IMR-90 (cell line): Measurements from ENCODE around the gene LMO2. TPM values are rescaled to one million over a fixed set of nuclear protein-coding genes. Genes with fewer than 3 reads are reported as not detected.

ENCODE experiments used
- ATAC-seq: fragments of 200-7000 bp; cut with Tn5 transposase; 2 replicates; pipeline ENCODE4 v1.9.1; 2020; ENCODE audit warnings: low read depth, mild to moderate bottlenecking, moderate library complexity
- BruUV-seq: library from RNA; stranded (reverse); fragments of 400-500 nt; replicated peaks from 2 replicates; lab custom pipeline; 2021; lab: Mats Ljungman, UMichigan
- CTCF ChIA-PET: fragments of 300-600 bp; formaldehyde crosslinking; extraction: SDS; loops from one replicate; lab custom pipeline; 2021; ENCODE audit warnings: antibody characterized with exemption; lab: Yijun Ruan, JAX
- POLR2A ChIA-PET: fragments of 300-600 bp; sonication (Branson Sonifier 250); formaldehyde crosslinking; loops from one replicate; lab custom pipeline; 2022; ENCODE audit warnings: antibody characterized with exemption; ENCODE audit not compliant: unreplicated experiment; lab: Charles Lee
- DNase-seq: peaks from one replicate; pipeline ENCODE4 v3.0.0; 2013
- H2AFZ ChIP-seq: replicated peaks from 2 replicates; pipeline ENCODE3; 2013; ENCODE audit warnings: low read length, mild to moderate bottlenecking; ENCODE audit not compliant: poor library complexity
- H2AK5ac ChIP-seq: 2 replicates; pipeline ENCODE4 v1.6.1; 2013; ENCODE audit warnings: low read depth, low read length, inconsistent platforms
- H2AK9ac ChIP-seq: replicated peaks from 2 replicates; pipeline ENCODE3; 2013; ENCODE audit warnings: mild to moderate bottlenecking, low read depth, low read length, moderate library complexity; ENCODE audit not compliant: poor library complexity
- H2BK120ac ChIP-seq: 2 replicates; pipeline ENCODE4 v1.6.1; 2013; ENCODE audit warnings: low read depth, low read length, inconsistent platforms
- H2BK15ac ChIP-seq: 3 replicates; pipeline ENCODE4 v1.6.1; 2013; ENCODE audit warnings: low read depth, low read length, inconsistent platforms
- H2BK20ac ChIP-seq: 2 replicates; pipeline ENCODE4 v1.6.1; 2013; ENCODE audit warnings: low read depth, mild to moderate bottlenecking, inconsistent platforms, low read length, moderate library complexity
- H2BK5ac ChIP-seq: 2 replicates; pipeline ENCODE4 v1.6.1; 2013; ENCODE audit warnings: mild to moderate bottlenecking, low read depth, low read length, inconsistent platforms; ENCODE audit not compliant: poor library complexity, severe bottlenecking
- H3K14ac ChIP-seq: replicated peaks from 2 replicates; pipeline ENCODE4 v1.6.1; 2013; ENCODE audit warnings: low read depth, low read length, inconsistent platforms
- H3K18ac ChIP-seq: 2 replicates; pipeline ENCODE4 v1.6.1; 2013; ENCODE audit warnings: low read depth, low read length, control low read depth
- H3K23ac ChIP-seq: 2 replicates; pipeline ENCODE4 v1.6.1; 2013; ENCODE audit warnings: low read depth, low read length, inconsistent platforms
- H3K27ac ChIP-seq: 2 replicates; pipeline ENCODE4 v1.5.1; 2013; ENCODE audit warnings: mild to moderate bottlenecking, control low read depth, low read length; ENCODE audit not compliant: insufficient read depth
- H3K27me3 ChIP-seq: 2 replicates; pipeline ENCODE4 v1.6.1; 2013; ENCODE audit warnings: low read length; ENCODE audit not compliant: control insufficient read depth, insufficient read depth
- H3K36me3 ChIP-seq: 2 replicates; pipeline ENCODE4 v1.6.1; 2013; ENCODE audit warnings: low read length, mixed read lengths; ENCODE audit not compliant: control insufficient read depth, insufficient read depth
- H3K4ac ChIP-seq: 2 replicates; pipeline ENCODE4 v1.6.1; 2013; ENCODE audit warnings: low read depth, low read length, inconsistent platforms
- H3K4me1 ChIP-seq: 2 replicates; pipeline ENCODE4 v1.6.1; 2013; ENCODE audit warnings: low read length, mixed read lengths; ENCODE audit not compliant: control insufficient read depth, insufficient read depth
- H3K4me2 ChIP-seq: 2 replicates; pipeline ENCODE4 v1.6.1; 2013; ENCODE audit warnings: low read depth, mild to moderate bottlenecking, control low read depth, low read length, moderate library complexity
- H3K4me3 ChIP-seq: 2 replicates; pipeline ENCODE4 v1.5.1; 2013; ENCODE audit warnings: low read depth, mild to moderate bottlenecking, control low read depth, low read length, moderate library complexity; ENCODE audit not compliant: insufficient read depth
- H3K56ac ChIP-seq: 2 replicates; pipeline ENCODE4 v1.6.1; 2013; ENCODE audit warnings: low read length, inconsistent platforms; ENCODE audit not compliant: insufficient read depth; ENCODE audit errors: extremely low read depth
- H3K79me1 ChIP-seq, 2 experiments: 2 replicates each; pipeline ENCODE4 v1.6.1; 2013; ENCODE audit warnings: low read length in 2 of 2, inconsistent platforms in 1 of 2, low read depth in 1 of 2
- H3K9ac ChIP-seq: 2 replicates; pipeline ENCODE4 v1.6.1; 2013; ENCODE audit warnings: low read depth, low read length, control low read depth
- H3K9me1 ChIP-seq: 2 replicates; pipeline ENCODE4 v1.6.1; 2013; ENCODE audit warnings: low read length, inconsistent platforms; ENCODE audit not compliant: insufficient read depth
- H3K9me3 ChIP-seq: 2 replicates; pipeline ENCODE4 v1.6.1; 2013; ENCODE audit warnings: low read length; ENCODE audit not compliant: control insufficient read depth, insufficient read depth
- H4K20me1 ChIP-seq: 2 replicates; pipeline ENCODE4 v1.6.1; 2013; ENCODE audit warnings: low read length, inconsistent platforms; ENCODE audit not compliant: insufficient read depth
- H4K5ac ChIP-seq: 2 replicates; pipeline ENCODE4 v1.6.1; 2013; ENCODE audit warnings: mild to moderate bottlenecking, low read depth, low read length, control low read depth
- H4K8ac ChIP-seq, 2 experiments: 2 replicates each; pipeline ENCODE4 v1.6.1; 2013; ENCODE audit warnings: low read depth in 2 of 2, low read length in 2 of 2, control low read depth in 1 of 2, inconsistent platforms in 1 of 2
- H4K91ac ChIP-seq: 2 replicates; pipeline ENCODE4 v1.6.1; 2013; ENCODE audit warnings: low read depth, low read length, inconsistent platforms; ENCODE audit not compliant: insufficient read depth
- BHLHE40 ChIP-seq: fragments of 150-350 bp; IDR thresholded peaks from 2 replicates; pipeline ENCODE4 v1.6.1; 2016; ENCODE audit warnings: mild to moderate bottlenecking, low read depth, low read length
- CEBPB ChIP-seq: IDR thresholded peaks from 2 replicates; pipeline ENCODE4 v1.6.1; 2012; ENCODE audit warnings: low read depth, low read length, improper control_type of control experiment
- CHD1 ChIP-seq: IDR thresholded peaks from 2 replicates; pipeline ENCODE4 v1.6.1; 2012; ENCODE audit warnings: low read depth, low read length, improper control_type of control experiment
- FOS ChIP-seq: fragments of 150-350 bp; IDR thresholded peaks from 2 replicates; pipeline ENCODE4 v1.6.1; 2016; ENCODE audit warnings: low read depth, low read length
- MAFK ChIP-seq: IDR thresholded peaks from 2 replicates; pipeline ENCODE4 v1.6.1; 2012; ENCODE audit warnings: low read depth, low read length, improper control_type of control experiment
- MAZ ChIP-seq: IDR thresholded peaks from 2 replicates; pipeline ENCODE4 v1.6.1; 2012; ENCODE audit warnings: low read depth, mild to moderate bottlenecking, low read length, improper control_type of control experiment, moderate library complexity, borderline replicate concordance
- MXI1 ChIP-seq: IDR thresholded peaks from 2 replicates; pipeline ENCODE4 v1.6.1; 2012; ENCODE audit warnings: low read depth, mild to moderate bottlenecking, low read length, moderate library complexity, borderline replicate concordance
- NFE2L2 ChIP-seq: fragments of 150-350 bp; IDR thresholded peaks from 2 replicates; pipeline ENCODE4 v1.6.1; 2016; ENCODE audit warnings: low read depth, mild to moderate bottlenecking, low read length
- POLR2A ChIP-seq: IDR thresholded peaks from 2 replicates; pipeline ENCODE4 v1.6.1; 2012; ENCODE audit warnings: mild to moderate bottlenecking, low read depth, low read length
- RAD21 ChIP-seq: IDR thresholded peaks from 2 replicates; pipeline ENCODE4 v1.6.1; 2012; ENCODE audit warnings: low read length, improper control_type of control experiment
- RCOR1 ChIP-seq: IDR thresholded peaks from 2 replicates; pipeline ENCODE4 v1.6.1; 2012; ENCODE audit warnings: mild to moderate bottlenecking, low read length, improper control_type of control experiment; ENCODE audit not compliant: insufficient replicate concordance
- RFX5 ChIP-seq: IDR thresholded peaks from 2 replicates; pipeline ENCODE4 v1.8.0; 2012; ENCODE audit warnings: low read depth, mild to moderate bottlenecking, low read length, moderate library complexity
- SMC3 ChIP-seq: fragments of 150-350 bp; IDR thresholded peaks from 2 replicates; pipeline ENCODE4 v1.6.1; 2016; ENCODE audit warnings: low read depth, mild to moderate bottlenecking, antibody characterized with exemption, low read length, moderate library complexity
- WGBS, 2 experiments: methylation state at CpG; one replicate each; pipeline versions ENCODE4 v1.1.5 to v1.1.7; 2013; ENCODE audit warnings: missing lambda C conversion rate in 2 of 2; ENCODE audit not compliant: insufficient read length in 1 of 2; ENCODE audit errors: extremely low coverage in 2 of 2; 5-methylcytosine and 5-hydroxymethylcytosine counted together
- dilution Hi-C: fragments of 300-500 bp; cut with HindIII; formaldehyde crosslinking; loops from one replicate; pipeline ENCODE4 v1.14.3; 2018; ENCODE audit warnings: low sequenced_read_pairs; ENCODE audit not compliant: unreplicated experiment
- in situ Hi-C: fragments of 300-500 bp; cut with MboI; formaldehyde crosslinking; loops from 3 replicates; pipeline ENCODE4 v1.14.3; 2019; ENCODE audit warnings: low sequenced_read_pairs, inconsistent platforms, mixed read lengths
- intact Hi-C: fragments of 100-400 bp; cut with micrococcal nuclease; formaldehyde crosslinking; loops from 2 replicates; pipeline ENCODE4 v1.10.0; 2022
- polyA plus RNA-seq, 3 experiments: library from polyadenylated mRNA; depleted of rRNA; stranded (reverse); fragments of >200 nt; gene quantifications; 2 replicates each; pipeline ENCODE4 v1.2.3, GENCODE V29; 2012; ENCODE audit warnings: low replicate concordance in 1 of 3
- total RNA-seq: library from RNA; depleted of rRNA; stranded (reverse); fragments of >200 nt; gene quantifications from 2 replicates; pipeline ENCODE4 v1.2.3, GENCODE V29; 2012
- TF ChIP-seq, protein P1 (sequence below): fragments of 150-350 bp; IDR thresholded peaks from 2 replicates; pipeline ENCODE4 v1.6.1; 2017; ENCODE audit warnings: mild to moderate bottlenecking, antibody characterized with exemption, low read length, low read depth
- TF ChIP-seq, protein P2 (sequence below): fragments of 150-350 bp; IDR thresholded peaks from 2 replicates; pipeline ENCODE4 v1.6.1; 2016; ENCODE audit warnings: low read depth, mild to moderate bottlenecking, low read length, moderate library complexity, borderline replicate concordance
- TF ChIP-seq, protein P3 (sequence below): conservative IDR thresholded peaks from 2 replicates; pipeline ENCODE4 v1.5.1; 2012; ENCODE audit warnings: mild to moderate bottlenecking, low read depth, low read length, improper control_type of control experiment

The LMO2 gene
- total and polyA plus RNA-seq, 2 of the 4 experiments (the other 2 are of a cell fraction), result not detected

DNA sequence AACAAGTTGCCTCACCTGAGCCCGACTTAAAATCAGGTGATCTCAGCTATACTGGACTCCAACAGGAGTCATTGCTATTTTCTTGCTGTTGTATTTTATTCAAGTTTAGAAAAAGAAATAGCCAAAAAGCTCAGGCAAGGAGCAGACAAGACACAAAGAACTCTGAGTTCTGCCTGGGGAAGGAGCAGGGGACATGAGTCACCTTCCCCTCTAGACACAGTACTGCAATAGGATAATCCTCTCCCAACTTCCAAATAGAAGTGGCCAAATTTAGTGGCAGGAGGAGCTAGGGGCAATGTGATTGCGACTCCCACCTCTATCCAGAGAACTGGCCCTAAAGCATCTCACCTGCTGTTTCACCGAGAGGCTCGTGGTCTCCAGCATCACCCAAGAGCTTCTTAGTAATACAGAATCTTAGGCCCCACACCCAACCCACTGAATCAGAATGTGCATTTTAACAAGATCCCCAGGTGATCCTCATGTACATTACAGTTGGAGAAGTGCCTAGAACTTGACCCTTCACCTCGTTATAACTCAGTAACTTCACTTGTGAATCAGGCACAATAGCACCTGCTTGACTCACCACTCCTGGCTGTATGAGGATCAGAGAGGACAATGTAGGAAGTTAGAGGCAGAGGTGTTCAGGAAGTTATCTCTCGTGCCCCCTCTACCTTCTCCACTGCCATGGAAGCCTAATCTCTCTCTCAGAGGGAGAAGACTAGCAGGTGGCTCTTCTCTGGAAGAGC, 60.8 kb downstream of the LMO2 start:
- no peak for DNase-seq
- H3K4me3 ChIP-seq, result no peak overlapping the region
- H3K9ac ChIP-seq, result no peak overlapping the region
- TF ChIP-seq RAD21 (no peak), CHD1 (no peak), MAFK (no peak), POLR2A (no peak), MXI1 (no peak), FOS (no peak), BHLHE40 (no peak), RFX5 (no peak), MAZ (no peak), RCOR1 (no peak), CEBPB (no peak), SMC3 (no peak), NFE2L2 (no peak)
- TF ChIP-seq, protein P1, sequence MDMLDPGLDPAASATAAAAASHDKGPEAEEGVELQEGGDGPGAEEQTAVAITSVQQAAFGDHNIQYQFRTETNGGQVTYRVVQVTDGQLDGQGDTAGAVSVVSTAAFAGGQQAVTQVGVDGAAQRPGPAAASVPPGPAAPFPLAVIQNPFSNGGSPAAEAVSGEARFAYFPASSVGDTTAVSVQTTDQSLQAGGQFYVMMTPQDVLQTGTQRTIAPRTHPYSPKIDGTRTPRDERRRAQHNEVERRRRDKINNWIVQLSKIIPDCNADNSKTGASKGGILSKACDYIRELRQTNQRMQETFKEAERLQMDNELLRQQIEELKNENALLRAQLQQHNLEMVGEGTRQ, result no peak
- TF ChIP-seq, protein P2, sequence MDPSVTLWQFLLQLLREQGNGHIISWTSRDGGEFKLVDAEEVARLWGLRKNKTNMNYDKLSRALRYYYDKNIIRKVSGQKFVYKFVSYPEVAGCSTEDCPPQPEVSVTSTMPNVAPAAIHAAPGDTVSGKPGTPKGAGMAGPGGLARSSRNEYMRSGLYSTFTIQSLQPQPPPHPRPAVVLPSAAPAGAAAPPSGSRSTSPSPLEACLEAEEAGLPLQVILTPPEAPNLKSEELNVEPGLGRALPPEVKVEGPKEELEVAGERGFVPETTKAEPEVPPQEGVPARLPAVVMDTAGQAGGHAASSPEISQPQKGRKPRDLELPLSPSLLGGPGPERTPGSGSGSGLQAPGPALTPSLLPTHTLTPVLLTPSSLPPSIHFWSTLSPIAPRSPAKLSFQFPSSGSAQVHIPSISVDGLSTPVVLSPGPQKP, result no peak
- TF ChIP-seq, protein P3, sequence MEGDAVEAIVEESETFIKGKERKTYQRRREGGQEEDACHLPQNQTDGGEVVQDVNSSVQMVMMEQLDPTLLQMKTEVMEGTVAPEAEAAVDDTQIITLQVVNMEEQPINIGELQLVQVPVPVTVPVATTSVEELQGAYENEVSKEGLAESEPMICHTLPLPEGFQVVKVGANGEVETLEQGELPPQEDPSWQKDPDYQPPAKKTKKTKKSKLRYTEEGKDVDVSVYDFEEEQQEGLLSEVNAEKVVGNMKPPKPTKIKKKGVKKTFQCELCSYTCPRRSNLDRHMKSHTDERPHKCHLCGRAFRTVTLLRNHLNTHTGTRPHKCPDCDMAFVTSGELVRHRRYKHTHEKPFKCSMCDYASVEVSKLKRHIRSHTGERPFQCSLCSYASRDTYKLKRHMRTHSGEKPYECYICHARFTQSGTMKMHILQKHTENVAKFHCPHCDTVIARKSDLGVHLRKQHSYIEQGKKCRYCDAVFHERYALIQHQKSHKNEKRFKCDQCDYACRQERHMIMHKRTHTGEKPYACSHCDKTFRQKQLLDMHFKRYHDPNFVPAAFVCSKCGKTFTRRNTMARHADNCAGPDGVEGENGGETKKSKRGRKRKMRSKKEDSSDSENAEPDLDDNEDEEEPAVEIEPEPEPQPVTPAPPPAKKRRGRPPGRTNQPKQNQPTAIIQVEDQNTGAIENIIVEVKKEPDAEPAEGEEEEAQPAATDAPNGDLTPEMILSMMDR, result no peak
- H2AK9ac ChIP-seq, result no peak overlapping the region
- H3K14ac ChIP-seq, result no peak overlapping the region
- no peak for ATAC-seq
- H4K91ac ChIP-seq, result no peak overlapping the region
- H2BK120ac ChIP-seq, result no peak overlapping the region
- in situ Hi-C loops (no loop called here), intact Hi-C loops (no loop called here), dilution Hi-C loops (no loop called here)
- no peaks in the 10 kb centered on the region for H3K4me1 ChIP-seq
- H3K4ac ChIP-seq, result no peak overlapping the region
- POLR2A ChIA-PET, result no interaction called here
- H2BK20ac ChIP-seq, result no peak overlapping the region
- H4K20me1 ChIP-seq, result no peaks in the 10 kb centered on the region
- H3K79me1 ChIP-seq, result no peaks in the 10 kb centered on the region
- no CpG with 5 or more reads among the region's 6 CpGs for WGBS, 2 experiments
- no peak overlapping the region for H3K4me2 ChIP-seq
- H3K18ac ChIP-seq, result no peak overlapping the region
- no peaks in the 10 kb centered on the region for H3K9me1 ChIP-seq
- no peak overlapping the region for H2BK15ac ChIP-seq
- no peaks in the 10 kb centered on the region for H3K9me3 ChIP-seq
- H2AFZ ChIP-seq, result no peak overlapping the region
- H3K27me3 ChIP-seq, result peaks cover 41% of the 10 kb centered on the region
- no peak overlapping the region for H2BK5ac ChIP-seq
- H3K36me3 ChIP-seq, result no peaks in the 10 kb centered on the region
- no peak overlapping the region for H2AK5ac ChIP-seq
- no peak overlapping the region for H3K56ac ChIP-seq
- no peak overlapping the region for H3K23ac ChIP-seq
- no peak overlapping the region for H4K8ac ChIP-seq
- CTCF ChIA-PET, result no interaction called here
- H4K5ac ChIP-seq, result no peak overlapping the region
- H3K27ac ChIP-seq, result no peak overlapping the region
- BruUV-seq, result no TSS peak
